NCI-H510A (cell line): ENCODE data around the gene NKAIN1.
"Not testable (repeated sequence)": the region's sequence is repeated elsewhere in the genome, so short reads cannot be mapped to it uniquely, and the experiment has no call there.

Experiments
- DNase-seq: peaks from one replicate; lab custom pipeline; 2025; lab: John Stamatoyannopoulos, UW

The NKAIN1 gene

GRCh38 chr1:31152181-31152795 is 87.4 kb downstream of the NKAIN1 start:
- DNase-seq = no peak

GRCh38 chr1:31151402-31151801 is 88.3 kb downstream of the NKAIN1 start:
- no peak for DNase-seq

GRCh38 chr1:31148409-31148808 is 91.3 kb downstream of the NKAIN1 start:
- DNase-seq = no peak

- DNase-seq = no peak
Observed at GRCh38 chr1:31145648-31146047, 94.0 kb downstream of the NKAIN1 start.

GRCh38 chr1:31144442-31144841 is 95.2 kb downstream of the NKAIN1 start:
- DNase-seq = no peak

GRCh38 chr1:31143455-31143854 is 96.2 kb downstream of the NKAIN1 start:
- no peak for DNase-seq

GRCh38 chr1:31142406-31142805 is 97.3 kb downstream of the NKAIN1 start:
- DNase-seq = no peak

- no peak for DNase-seq
Observed at GRCh38 chr1:31140299-31140698, 99.4 kb downstream of the NKAIN1 start.

GRCh38 chr1:31138797-31139521 is 100.7 kb downstream of the NKAIN1 start:
- DNase-seq = not testable (repeated sequence)

GRCh38 chr1:31137873-31138272 is 101.8 kb downstream of the NKAIN1 start:
- DNase-seq = not testable (repeated sequence)

GRCh38 chr1:31135973-31136600 is 103.6 kb downstream of the NKAIN1 start:
- no peak for DNase-seq

- DNase-seq = no peak
Observed at GRCh38 chr1:31133368-31133767, 106.3 kb downstream of the NKAIN1 start.
